Suprapubic skin (tissue), 3 donors: ENCODE measurements around the gene WAPL.

Experiments
- POLR2A ChIP-seq, 2 donors: fragments of 450-650 bp; IDR thresholded peaks; one replicate each; pipeline ENCODE4 v1.6.1; 2017; ENCODE audit warnings: antibody characterized with exemption in 2 of 2, mild to moderate bottlenecking in 2 of 2, moderate library complexity in 2 of 2
- TF ChIP-seq, protein P1 (sequence below), 2 donors: fragments of 200-600 bp in 1 of 2; fragments of 450-650 bp in 1 of 2; sonication (generic) in 1 of 2; IDR thresholded peaks; one replicate each; pipeline ENCODE4 v1.5.1; 2016 to 2019; ENCODE audit warnings: antibody characterized with exemption in 2 of 2, mild to moderate bottlenecking in 1 of 2, moderate library complexity in 1 of 2

DNA sequence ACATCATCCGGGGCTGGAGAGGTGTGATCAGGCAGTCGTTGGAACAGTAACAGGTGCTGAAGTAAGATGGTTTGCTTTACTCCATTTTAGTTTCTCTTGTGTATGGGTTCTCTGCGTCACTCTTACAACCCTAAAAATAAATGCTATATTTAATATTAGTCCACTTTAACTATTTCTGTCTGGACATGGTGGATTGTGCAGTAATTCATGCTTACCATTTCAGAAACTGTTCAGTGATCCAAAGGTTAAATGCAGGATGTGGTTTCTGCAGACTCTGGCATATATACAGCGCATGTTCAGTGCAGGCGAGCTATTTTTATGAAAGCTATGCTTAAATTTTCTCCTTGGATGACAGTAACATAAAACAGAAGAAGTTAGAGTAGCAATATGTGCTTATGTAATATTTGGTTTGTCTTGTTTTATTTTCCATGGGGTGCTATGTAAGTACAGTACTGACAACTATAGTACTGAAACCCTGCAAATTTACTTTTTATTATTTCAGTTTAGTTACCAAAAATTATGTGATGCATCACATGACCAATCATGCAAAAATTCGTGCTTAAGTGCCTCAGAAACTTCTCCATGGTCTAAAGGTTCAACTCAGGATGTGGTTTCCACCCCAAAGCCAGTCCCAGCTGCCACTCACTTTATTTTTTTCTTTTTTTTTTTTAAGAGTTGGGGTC, 108.4 kb downstream of the WAPL start:
- TF ChIP-seq, protein P1, sequence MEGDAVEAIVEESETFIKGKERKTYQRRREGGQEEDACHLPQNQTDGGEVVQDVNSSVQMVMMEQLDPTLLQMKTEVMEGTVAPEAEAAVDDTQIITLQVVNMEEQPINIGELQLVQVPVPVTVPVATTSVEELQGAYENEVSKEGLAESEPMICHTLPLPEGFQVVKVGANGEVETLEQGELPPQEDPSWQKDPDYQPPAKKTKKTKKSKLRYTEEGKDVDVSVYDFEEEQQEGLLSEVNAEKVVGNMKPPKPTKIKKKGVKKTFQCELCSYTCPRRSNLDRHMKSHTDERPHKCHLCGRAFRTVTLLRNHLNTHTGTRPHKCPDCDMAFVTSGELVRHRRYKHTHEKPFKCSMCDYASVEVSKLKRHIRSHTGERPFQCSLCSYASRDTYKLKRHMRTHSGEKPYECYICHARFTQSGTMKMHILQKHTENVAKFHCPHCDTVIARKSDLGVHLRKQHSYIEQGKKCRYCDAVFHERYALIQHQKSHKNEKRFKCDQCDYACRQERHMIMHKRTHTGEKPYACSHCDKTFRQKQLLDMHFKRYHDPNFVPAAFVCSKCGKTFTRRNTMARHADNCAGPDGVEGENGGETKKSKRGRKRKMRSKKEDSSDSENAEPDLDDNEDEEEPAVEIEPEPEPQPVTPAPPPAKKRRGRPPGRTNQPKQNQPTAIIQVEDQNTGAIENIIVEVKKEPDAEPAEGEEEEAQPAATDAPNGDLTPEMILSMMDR (IDR thresholded peaks at IDR 0.05): no peak
- no peak for TF ChIP-seq POLR2A (IDR thresholded peaks at IDR 0.05)
